ENCODE measurements around the gene KIAA0319L.

DNA sequence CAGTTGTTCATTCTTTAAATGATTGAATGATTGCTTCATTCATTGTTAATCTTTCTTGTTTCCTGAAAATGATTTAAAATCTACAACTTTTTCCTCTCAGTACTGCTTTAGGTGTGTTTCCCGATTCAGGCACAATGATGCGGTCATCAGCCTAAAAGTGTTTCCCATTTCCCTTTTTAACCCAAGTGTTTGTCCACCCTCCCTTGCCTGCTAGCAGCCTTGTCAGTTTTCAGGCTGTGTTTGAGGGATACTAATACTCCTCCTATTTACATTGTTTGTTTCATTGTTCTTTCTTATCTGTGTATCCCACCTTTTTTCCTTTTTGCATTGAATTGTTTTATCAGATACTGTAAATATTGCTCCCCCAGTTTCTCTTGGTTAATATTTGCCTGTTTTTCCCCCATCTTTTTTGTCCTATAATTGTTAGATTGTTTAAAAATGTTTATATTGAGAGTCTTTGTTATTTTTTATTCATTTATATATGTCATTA lies 131.1 kb downstream of the KIAA0319L start:
- TF ChIP-seq, protein P1, sequence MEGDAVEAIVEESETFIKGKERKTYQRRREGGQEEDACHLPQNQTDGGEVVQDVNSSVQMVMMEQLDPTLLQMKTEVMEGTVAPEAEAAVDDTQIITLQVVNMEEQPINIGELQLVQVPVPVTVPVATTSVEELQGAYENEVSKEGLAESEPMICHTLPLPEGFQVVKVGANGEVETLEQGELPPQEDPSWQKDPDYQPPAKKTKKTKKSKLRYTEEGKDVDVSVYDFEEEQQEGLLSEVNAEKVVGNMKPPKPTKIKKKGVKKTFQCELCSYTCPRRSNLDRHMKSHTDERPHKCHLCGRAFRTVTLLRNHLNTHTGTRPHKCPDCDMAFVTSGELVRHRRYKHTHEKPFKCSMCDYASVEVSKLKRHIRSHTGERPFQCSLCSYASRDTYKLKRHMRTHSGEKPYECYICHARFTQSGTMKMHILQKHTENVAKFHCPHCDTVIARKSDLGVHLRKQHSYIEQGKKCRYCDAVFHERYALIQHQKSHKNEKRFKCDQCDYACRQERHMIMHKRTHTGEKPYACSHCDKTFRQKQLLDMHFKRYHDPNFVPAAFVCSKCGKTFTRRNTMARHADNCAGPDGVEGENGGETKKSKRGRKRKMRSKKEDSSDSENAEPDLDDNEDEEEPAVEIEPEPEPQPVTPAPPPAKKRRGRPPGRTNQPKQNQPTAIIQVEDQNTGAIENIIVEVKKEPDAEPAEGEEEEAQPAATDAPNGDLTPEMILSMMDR (IDR thresholded peaks at IDR 0.05) = no peak
- TF ChIP-seq POLR2A (IDR thresholded peaks at IDR 0.05) = no peak
- TF ChIP-seq EP300 (IDR thresholded peaks at IDR 0.05) = no peak
